ENCODE data around the gene HBG2.

- no peak for TF ChIP-seq EZH2 (IDR thresholded peaks at IDR 0.05; ENCODE audit: insufficient read depth, poor library complexity, severe bottlenecking)
- no peak for TF ChIP-seq EZH2phosphoT487 (IDR thresholded peaks at IDR 0.05; ENCODE audit: insufficient read depth, low read depth)
Measured at GRCh38 chr11:5229356-5229755, 25.2 kb downstream of the HBG2 start.

Measured in GM23248 (cell line).